ENCODE measurements around the gene CD8B. TPM values are rescaled to one million over a fixed set of nuclear protein-coding genes. Genes with fewer than 3 reads are reported as not detected.
"Not testable (repeated sequence)": the region's sequence is repeated elsewhere in the genome, so short reads cannot be mapped to it uniquely, and the experiment has no call there.

CD8B gene
- total RNA-seq, 1 experiment from 2014 or later, result not detected

- BruUV-seq (replicated peaks); intact Hi-C loops (cut with micrococcal nuclease); H3K27me3 ChIP-seq (ENCODE audit: low read length); H3K36me3 ChIP-seq (ENCODE audit: low read depth, low read length); H3K4me2 ChIP-seq (ENCODE audit: low read length); H3F3A ChIP-seq (ENCODE audit: low read length, unreplicated experiment); H3K79me2 ChIP-seq (ENCODE audit: low read length); H3K4me3 ChIP-seq (ENCODE audit: low read length); H3K9me3 ChIP-seq (ENCODE audit: low read length); H3K9ac ChIP-seq (ENCODE audit: low read length); POLR2A ChIA-PET (ENCODE audit: unreplicated experiment); ATAC-seq; H4K20me1 ChIP-seq (ENCODE audit: low read length); H3K4me1 ChIP-seq (ENCODE audit: insufficient read depth, low read length); H2AFZ ChIP-seq (ENCODE audit: low read length); DNase-seq; H3K27ac ChIP-seq (ENCODE audit: low read length); CTCF ChIA-PET; H3K9me2 ChIP-seq (replicated peaks; ENCODE audit: low read length): not testable (repeated sequence)
Measured at GRCh38 chr2:86856498-86856897, 5.2 kb downstream of the CD8B start.

GRCh38 chr2:86855981-86856380, 5.7 kb downstream of the CD8B start:
- DNase-seq; H2AFZ ChIP-seq (ENCODE audit: low read length); H3K79me2 ChIP-seq (ENCODE audit: low read length); H3K4me1 ChIP-seq (ENCODE audit: insufficient read depth, low read length); CTCF ChIA-PET; H3K9me2 ChIP-seq (replicated peaks; ENCODE audit: low read length); ATAC-seq; H3K27me3 ChIP-seq (ENCODE audit: low read length); H3K4me3 ChIP-seq (ENCODE audit: low read length); H4K20me1 ChIP-seq (ENCODE audit: low read length); H3K27ac ChIP-seq (ENCODE audit: low read length); POLR2A ChIA-PET (ENCODE audit: unreplicated experiment); H3F3A ChIP-seq (ENCODE audit: low read length, unreplicated experiment); intact Hi-C loops (cut with micrococcal nuclease); H3K9ac ChIP-seq (ENCODE audit: low read length); H3K9me3 ChIP-seq (ENCODE audit: low read length); H3K36me3 ChIP-seq (ENCODE audit: low read depth, low read length); H3K4me2 ChIP-seq (ENCODE audit: low read length); BruUV-seq (replicated peaks): not testable (repeated sequence)

DNA sequence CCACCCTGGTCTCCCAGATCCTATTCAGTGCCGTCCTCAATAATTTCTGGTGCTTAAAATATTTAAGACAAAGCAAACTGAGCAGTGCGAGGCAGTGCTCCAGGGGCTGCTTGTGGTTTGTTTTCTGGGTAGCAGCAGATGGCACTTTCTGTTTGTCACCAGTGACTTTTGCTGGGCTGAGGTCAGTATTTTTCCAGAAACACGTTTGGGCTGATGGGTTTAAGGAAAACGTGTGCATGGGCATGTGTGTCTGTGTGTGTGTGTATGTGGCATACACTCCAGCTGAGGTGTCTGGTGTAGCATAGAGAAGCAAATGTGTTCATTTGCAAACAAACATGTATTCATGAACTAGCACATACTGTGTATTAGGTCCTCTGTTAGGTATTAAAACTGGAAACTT, 10.1 kb downstream of the CD8B start:
- H3K79me2 ChIP-seq (ENCODE audit: low read length); H2AFZ ChIP-seq (ENCODE audit: low read length); CTCF ChIA-PET; H3K27ac ChIP-seq (ENCODE audit: low read length); intact Hi-C loops (cut with micrococcal nuclease); DNase-seq; H3K36me3 ChIP-seq (ENCODE audit: low read depth, low read length); H3K9ac ChIP-seq (ENCODE audit: low read length); H4K20me1 ChIP-seq (ENCODE audit: low read length); H3F3A ChIP-seq (ENCODE audit: low read length, unreplicated experiment); H3K4me1 ChIP-seq (ENCODE audit: insufficient read depth, low read length); H3K9me2 ChIP-seq (replicated peaks; ENCODE audit: low read length); ATAC-seq; BruUV-seq (replicated peaks); H3K27me3 ChIP-seq (ENCODE audit: low read length); H3K9me3 ChIP-seq (ENCODE audit: low read length); POLR2A ChIA-PET (ENCODE audit: unreplicated experiment); H3K4me2 ChIP-seq (ENCODE audit: low read length); H3K4me3 ChIP-seq (ENCODE audit: low read length): not testable (repeated sequence)

DNA sequence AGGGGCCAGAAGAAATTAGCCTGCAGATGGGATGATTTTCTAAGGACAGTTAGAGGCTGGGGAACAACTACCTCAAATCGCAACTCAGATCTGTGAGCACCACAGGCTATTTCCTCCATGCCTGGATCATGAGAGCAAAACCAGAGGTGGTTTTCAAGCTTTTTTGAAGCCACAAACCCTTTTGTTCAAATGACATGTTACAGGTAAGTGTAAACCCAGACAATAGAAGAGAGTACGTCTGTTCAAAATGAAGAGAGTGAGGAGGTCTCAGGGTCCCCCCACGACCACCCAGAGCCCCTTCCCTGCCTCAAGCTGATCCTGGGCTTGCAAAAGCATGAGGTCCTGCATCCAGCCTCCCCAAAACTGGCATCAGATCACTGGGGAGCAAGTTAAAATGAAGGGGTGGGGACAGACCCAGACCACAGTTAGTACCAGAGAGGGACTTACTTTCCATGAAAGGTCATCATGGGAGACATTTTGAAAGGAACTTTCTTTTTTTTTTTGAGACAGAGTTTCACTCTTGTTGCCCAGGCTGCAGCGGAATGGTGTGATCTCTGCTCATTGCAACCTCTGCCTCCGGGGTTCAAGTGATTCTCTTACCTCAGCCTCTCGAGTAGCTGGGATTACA, 19.0 kb downstream of the CD8B start:
- H2AFZ ChIP-seq (ENCODE audit: low read length); H3F3A ChIP-seq (ENCODE audit: low read length, unreplicated experiment); H3K27ac ChIP-seq (ENCODE audit: low read length); H3K9me2 ChIP-seq (replicated peaks; ENCODE audit: low read length); H3K27me3 ChIP-seq (ENCODE audit: low read length); ATAC-seq; H3K4me1 ChIP-seq (ENCODE audit: insufficient read depth, low read length); BruUV-seq (replicated peaks); H3K79me2 ChIP-seq (ENCODE audit: low read length); H3K36me3 ChIP-seq (ENCODE audit: low read depth, low read length); DNase-seq; POLR2A ChIA-PET (ENCODE audit: unreplicated experiment); H4K20me1 ChIP-seq (ENCODE audit: low read length); H3K4me2 ChIP-seq (ENCODE audit: low read length); H3K4me3 ChIP-seq (ENCODE audit: low read length); H3K9ac ChIP-seq (ENCODE audit: low read length); H3K9me3 ChIP-seq (ENCODE audit: low read length); intact Hi-C loops (cut with micrococcal nuclease): not testable (repeated sequence)
- CTCF ChIA-PET, result interaction anchor here (0.7 kb wide), 1 partner anchor 41 kb away, joined by 3 read pairs; no protein-coding TSS in a partner anchor

DNA sequence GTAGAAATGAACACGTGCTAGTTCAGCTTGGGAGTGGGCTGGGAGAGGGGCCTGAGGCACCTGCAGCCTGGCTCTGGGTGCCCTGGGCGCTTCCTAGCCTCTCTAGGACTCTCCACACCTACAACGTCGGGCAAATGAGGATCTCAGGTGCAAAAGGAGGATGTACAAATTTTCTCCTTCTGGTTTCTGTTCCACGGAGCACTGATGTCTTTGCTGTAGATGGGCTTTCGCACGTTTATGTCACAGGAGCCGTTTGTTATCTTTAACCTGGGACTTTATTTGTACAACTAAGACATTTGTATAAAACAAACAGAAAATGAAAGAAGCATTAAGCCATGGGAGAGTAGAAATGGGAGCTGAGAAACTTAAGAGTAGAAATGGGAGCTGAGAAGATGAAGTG, 20.4 kb downstream of the CD8B start:
- H3K4me2 ChIP-seq (ENCODE audit: low read length); H3K9me3 ChIP-seq (ENCODE audit: low read length); CTCF ChIA-PET; H3K27ac ChIP-seq (ENCODE audit: low read length); ATAC-seq; H3K4me1 ChIP-seq (ENCODE audit: insufficient read depth, low read length); H3K79me2 ChIP-seq (ENCODE audit: low read length); BruUV-seq (replicated peaks); POLR2A ChIA-PET (ENCODE audit: unreplicated experiment); H3K9ac ChIP-seq (ENCODE audit: low read length); H2AFZ ChIP-seq (ENCODE audit: low read length); DNase-seq; H4K20me1 ChIP-seq (ENCODE audit: low read length); H3K27me3 ChIP-seq (ENCODE audit: low read length); intact Hi-C loops (cut with micrococcal nuclease); H3F3A ChIP-seq (ENCODE audit: low read length, unreplicated experiment); H3K36me3 ChIP-seq (ENCODE audit: low read depth, low read length); H3K9me2 ChIP-seq (replicated peaks; ENCODE audit: low read length); H3K4me3 ChIP-seq (ENCODE audit: low read length): not testable (repeated sequence)

GRCh38 chr2:86839871-86840548, 21.7 kb downstream of the CD8B start:
- H3K27me3 ChIP-seq (ENCODE audit: low read length); BruUV-seq (replicated peaks); ATAC-seq; H3K9ac ChIP-seq (ENCODE audit: low read length); H3K27ac ChIP-seq (ENCODE audit: low read length); DNase-seq; H3K4me2 ChIP-seq (ENCODE audit: low read length); H3K9me3 ChIP-seq (ENCODE audit: low read length); H3K36me3 ChIP-seq (ENCODE audit: low read depth, low read length); H3K4me1 ChIP-seq (ENCODE audit: insufficient read depth, low read length); H3K4me3 ChIP-seq (ENCODE audit: low read length); H3K79me2 ChIP-seq (ENCODE audit: low read length); POLR2A ChIA-PET (ENCODE audit: unreplicated experiment); intact Hi-C loops (cut with micrococcal nuclease); H3K9me2 ChIP-seq (replicated peaks; ENCODE audit: low read length); H2AFZ ChIP-seq (ENCODE audit: low read length); H3F3A ChIP-seq (ENCODE audit: low read length, unreplicated experiment); H4K20me1 ChIP-seq (ENCODE audit: low read length); CTCF ChIA-PET: not testable (repeated sequence)

DNA sequence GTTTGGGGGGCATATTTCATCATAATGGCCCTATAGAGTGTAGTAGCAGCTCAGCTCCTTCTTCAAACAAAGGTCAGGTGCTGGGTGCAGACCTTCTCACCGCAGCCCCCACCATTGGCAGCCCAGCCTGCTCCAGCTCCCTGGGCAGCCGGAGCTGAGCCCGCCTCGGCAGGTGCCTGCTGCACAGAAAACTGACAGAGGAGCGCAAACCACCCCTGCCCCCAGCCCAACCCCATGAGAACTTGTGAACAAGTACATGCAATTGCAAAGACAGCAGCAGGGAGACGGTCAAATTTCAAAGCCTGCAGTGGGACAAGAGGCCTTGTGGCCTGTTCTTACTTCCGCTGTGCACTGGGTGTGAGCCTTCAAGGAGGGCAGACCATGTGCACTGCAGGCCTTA, 22.2 kb downstream of the CD8B start:
- ATAC-seq; intact Hi-C loops (cut with micrococcal nuclease): not testable (repeated sequence)

More for the DNA sequence above, 22.2 kb downstream of the CD8B start:
- H3K4me1 ChIP-seq (ENCODE audit: insufficient read depth, low read length); DNase-seq; H2AFZ ChIP-seq (ENCODE audit: low read length); H3K9me2 ChIP-seq (replicated peaks; ENCODE audit: low read length); CTCF ChIA-PET; H3K36me3 ChIP-seq (ENCODE audit: low read depth, low read length); H3K9ac ChIP-seq (ENCODE audit: low read length); H3K27ac ChIP-seq (ENCODE audit: low read length); H3K79me2 ChIP-seq (ENCODE audit: low read length); H4K20me1 ChIP-seq (ENCODE audit: low read length); POLR2A ChIA-PET (ENCODE audit: unreplicated experiment); H3K4me3 ChIP-seq (ENCODE audit: low read length); H3K4me2 ChIP-seq (ENCODE audit: low read length); BruUV-seq (replicated peaks); H3K9me3 ChIP-seq (ENCODE audit: low read length); H3K27me3 ChIP-seq (ENCODE audit: low read length); H3F3A ChIP-seq (ENCODE audit: low read length, unreplicated experiment): not testable (repeated sequence)
